Mucosa of descending colon (tissue), 3 donors: ENCODE results near the gene PRELP. TPM values are rescaled to one million over a fixed set of nuclear protein-coding genes. Genes with fewer than 3 reads are reported as not detected.

Experiments used
- ATAC-seq: fragments of 200-7000 bp; cut with Tn5 transposase; one replicate; pipeline ENCODE4 v1.9.1; 2020; ENCODE audit warnings: mild to moderate bottlenecking, moderate library complexity
- DNase-seq, 3 donors: peaks; one replicate each; pipeline ENCODE4 v3.0.0-alpha.2; 2020
- H3K36me3 ChIP-seq: fragments of 200-600 bp; one replicate; pipeline ENCODE4 v1.8.0; 2021; ENCODE audit warnings: low read depth, mild to moderate bottlenecking
- H3K4me1 ChIP-seq: fragments of 200-600 bp; one replicate; pipeline ENCODE4 v1.8.0; 2021; ENCODE audit warnings: low read depth, mild to moderate bottlenecking
- H3K4me3 ChIP-seq: fragments of 200-600 bp; one replicate; pipeline ENCODE4 v1.8.0; 2021; ENCODE audit warnings: mild to moderate bottlenecking
- H3K9me3 ChIP-seq: fragments of 200-600 bp; one replicate; pipeline ENCODE4 v1.8.0; 2021; ENCODE audit warnings: mild to moderate bottlenecking
- CTCF ChIP-seq: fragments of 200-600 bp; IDR thresholded peaks from one replicate; pipeline ENCODE4 v1.8.0; 2022; ENCODE audit warnings: antibody characterized with exemption, mild to moderate bottlenecking
- intact Hi-C, 2 donors: fragments of 100-400 bp; cut with DNase I in 1 of 2; cut with micrococcal nuclease in 1 of 2; formaldehyde crosslinking; loops; one replicate each; pipeline versions ENCODE4 v1.11.0 to v1.11.1; 2022; cut with DNase I, micrococcal nuclease
- total RNA-seq, 3 donors: library from RNA; stranded (reverse); fragmentation: NEBNext Ultra II Directional in 2 of 3; extraction: Animal tissue kit (Norgen Biotek cat#: 25700) in 2 of 3; gene quantifications; one replicate each; pipeline versions ENCODE4 v1.2.1 to v1.2.4, GENCODE V29; 2021 to 2023
- donor health status: DM: no; HTN: no; CAD: no; lungs with moderate emphysema.
- donor health status: DM: no; HTN: no; CAD: no.
- donor health status: DM: no; HTN: yes; CAD: no.

Gene PRELP
- total RNA-seq, 3 donors from 2014 or later, result 5.5 to 174 (median 5.6) TPM

GRCh38 chr1:203481196-203481595, 5.6 kb downstream of the PRELP start:
- H3K4me1 ChIP-seq, result peaks cover 7% of the 10 kb centered on the region
- ATAC-seq, result no peak
- TF ChIP-seq CTCF, result no peak
- no peaks in the 10 kb centered on the region for H3K9me3 ChIP-seq
- H3K36me3 ChIP-seq, result no peaks in the 10 kb centered on the region
- no peak overlapping the region for H3K4me3 ChIP-seq
- no peak for DNase-seq
- intact Hi-C loops, result loop anchor here (10.0 kb wide), 3 partner anchors 136 to 216 kb away; no protein-coding TSS in a partner anchor

GRCh38 chr1:203486618-203487370, 11.2 kb downstream of the PRELP start:
- Histone ChIP-seq H3K4me1 (peaks cover 9% of the 10 kb centered on the region), H3K4me3 (no peak overlapping the region), H3K9me3 (no peaks in the 10 kb centered on the region), H3K36me3 (no peaks in the 10 kb centered on the region)
- intact Hi-C loops, result loop anchor here (5.0 to 10.0 kb wide), 4 partner anchors 142 to 222 kb away; no protein-coding TSS in a partner anchor
- no peak for TF ChIP-seq CTCF
- DNase-seq, result no peak
- ATAC-seq, result no peak

- ATAC-seq, result no peak
- no peak for TF ChIP-seq CTCF
- intact Hi-C loops, result loop anchor here (5.0 to 10.0 kb wide), 4 partner anchors 144 to 224 kb away; no protein-coding TSS in a partner anchor
- H3K9me3 ChIP-seq, result no peaks in the 10 kb centered on the region
- no peaks in the 10 kb centered on the region for H3K36me3 ChIP-seq
- no peak for DNase-seq
- H3K4me1 ChIP-seq, result peaks cover 9% of the 10 kb centered on the region
- H3K4me3 ChIP-seq, result no peak overlapping the region
These were observed 12.9 kb downstream of the PRELP start for GRCh38 chr1:203488539-203488938.

GRCh38 chr1:203490607-203491006, 15.0 kb downstream of the PRELP start:
- Histone ChIP-seq H3K36me3 (no peaks in the 10 kb centered on the region), H3K4me1 (peaks cover 9% of the 10 kb centered on the region), H3K4me3 (no peak overlapping the region), H3K9me3 (no peaks in the 10 kb centered on the region)
- TF ChIP-seq CTCF, result no peak
- ATAC-seq, result no peak
- intact Hi-C loops, result no loop called here
- no peak for DNase-seq

- Histone ChIP-seq H3K4me1 (peaks cover 9% of the 10 kb centered on the region), H3K9me3 (no peaks in the 10 kb centered on the region), H3K4me3 (no peak overlapping the region), H3K36me3 (no peaks in the 10 kb centered on the region)
- TF ChIP-seq CTCF, result no peak
- DNase-seq, result no peak
- ATAC-seq, result no peak
- intact Hi-C loops, result no loop called here
These were observed 16.1 kb downstream of the PRELP start for GRCh38 chr1:203491664-203492063.
